Measurements from ENCODE around the gene KCNA1.

DNA sequence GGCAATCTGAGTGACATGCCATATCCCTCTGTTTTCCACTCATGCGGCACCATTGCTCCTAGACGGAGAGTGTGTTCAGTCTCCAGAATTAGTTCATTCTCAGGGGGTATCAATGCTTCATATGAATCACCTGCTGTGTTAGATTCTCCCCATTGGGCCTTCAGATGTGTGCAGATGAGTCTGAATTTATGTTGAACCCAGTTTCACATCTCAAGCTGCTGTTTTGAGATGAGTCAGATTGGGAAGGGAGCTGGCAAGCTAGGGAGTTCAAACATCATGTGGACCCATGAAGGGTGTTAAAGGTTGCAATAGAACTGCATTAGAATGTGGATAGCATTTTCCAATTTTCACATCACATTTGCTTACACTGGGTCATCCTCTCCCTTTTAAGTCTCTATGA, 46.9 kb upstream of the KCNA1 start:
- TF ChIP-seq CTCF (IDR thresholded peaks at IDR 0.05) (no peak), EP300 (IDR thresholded peaks at IDR 0.05) (no peak), POLR2AphosphoS5 (IDR thresholded peaks at IDR 0.05) (no peak), POLR2A (IDR thresholded peaks at IDR 0.05) (no peak)
